Fibroblast of lung (primary cell): ENCODE measurements around the gene MAP6. TPM values are rescaled to one million over a fixed set of nuclear protein-coding genes. Genes with fewer than 3 reads are reported as not detected.

Experiments used
- DNase-seq, 2 donors: peaks; one replicate each; pipeline versions ENCODE4 v3.0.0 to v3.0.0-alpha.2; 2010; ENCODE audit warnings: low read depth in 2 of 2
- H2AFZ ChIP-seq: 2 replicates; pipeline ENCODE4 v1.5.1; 2012; ENCODE audit warnings: low read length, control low read depth, inconsistent platforms
- H3K27ac ChIP-seq: 2 replicates; pipeline ENCODE4 v1.5.1; 2011; ENCODE audit warnings: low read length, control low read depth; ENCODE audit not compliant: insufficient read depth
- H3K27me3 ChIP-seq: 2 replicates; pipeline ENCODE4 v1.5.1; 2011; ENCODE audit warnings: mild to moderate bottlenecking, low read length; ENCODE audit not compliant: control insufficient read depth, insufficient read depth
- H3K36me3 ChIP-seq: 2 replicates; pipeline ENCODE4 v1.5.1; 2011; ENCODE audit warnings: low read length; ENCODE audit not compliant: control insufficient read depth, insufficient read depth
- H3K4me1 ChIP-seq: 2 replicates; pipeline ENCODE4 v1.5.1; 2011; ENCODE audit warnings: low read length; ENCODE audit not compliant: control insufficient read depth, insufficient read depth; ENCODE audit errors: extremely low read depth
- H3K4me2 ChIP-seq: 2 replicates; pipeline ENCODE4 v1.5.1; 2011; ENCODE audit warnings: low read length, control low read depth; ENCODE audit not compliant: insufficient read depth; ENCODE audit errors: extremely low read depth
- H3K4me3 ChIP-seq, 4 experiments: fragments of 200-600 bp in 1 of 4; sonication (generic) in 1 of 4; replicated peaks in 1 of 4; 2 replicates each; pipeline ENCODE4 v1.5.1; 2011 to 2016; ENCODE audit warnings: low read length in 4 of 4, low read depth in 3 of 4, mild to moderate bottlenecking in 3 of 4, control low read depth in 2 of 4, inconsistent platforms in 1 of 4, mixed read lengths in 1 of 4; ENCODE audit not compliant: insufficient read depth in 1 of 4; ENCODE audit errors: control extremely low read depth in 1 of 4
- H3K79me2 ChIP-seq: 2 replicates; pipeline ENCODE4 v1.5.1; 2012; ENCODE audit warnings: mild to moderate bottlenecking, low read length, inconsistent platforms; ENCODE audit not compliant: control insufficient read depth, insufficient read depth
- H3K9ac ChIP-seq: 2 replicates; pipeline ENCODE4 v1.5.1; 2011; ENCODE audit warnings: mild to moderate bottlenecking, low read length, control low read depth; ENCODE audit not compliant: insufficient read depth
- H3K9me3 ChIP-seq: 2 replicates; pipeline ENCODE4 v1.5.1; 2012; ENCODE audit warnings: low read depth, low read length; ENCODE audit not compliant: control insufficient read depth, insufficient read depth
- H4K20me1 ChIP-seq: 2 replicates; pipeline ENCODE4 v1.5.1; 2011; ENCODE audit warnings: low read length; ENCODE audit not compliant: control insufficient read depth, insufficient read depth; ENCODE audit errors: extremely low read depth
- CTCF ChIP-seq, 2 donors: IDR thresholded peaks in 1 of 2; conservative IDR thresholded peaks in 1 of 2; 1 replicate in 1 of 2; 2 replicates in 1 of 2; pipeline ENCODE4 v1.5.1; 2011 to 2012; ENCODE audit warnings: low read length in 2 of 2, control low read depth in 1 of 2, inconsistent platforms in 1 of 2, low read depth in 1 of 2, mild to moderate bottlenecking in 1 of 2
- EZH2 ChIP-seq: IDR thresholded peaks from 2 replicates; pipeline ENCODE4 v1.5.1; 2012; ENCODE audit warnings: low read length, control low read depth, mild to moderate bottlenecking; ENCODE audit errors: missing control alignments
- polyA plus RNA-seq, 2 donors: library from polyadenylated mRNA; depleted of rRNA in 1 of 2; stranded (reverse) in 1 of 2; unstranded in 1 of 2; fragments of >200 nt; gene quantifications; 2 replicates each; pipeline ENCODE4 v1.2.1, GENCODE V29; 2011 to 2012; ENCODE audit warnings: missing spikeins in 1 of 2
- total RNA-seq: library from RNA; depleted of rRNA; stranded (reverse); fragments of >200 nt; gene quantifications from 2 replicates; pipeline ENCODE4 v1.2.1, GENCODE V29; 2014

The MAP6 gene
- total and polyA plus RNA-seq, 2 donors (not counting 1 experiment from before 2014, with no cell fraction given): 0.17 to 1.0 TPM

GRCh38 chr11:75677275-75677674, 8.4 kb upstream of the MAP6 start:
- Histone ChIP-seq H3K4me2 (no peak overlapping the region), H3K36me3 (no peaks in the 10 kb centered on the region), H3K9me3 (no peaks in the 10 kb centered on the region), H3K9ac (no peak overlapping the region), H3K4me3 (no peak overlapping the region), H3K27ac (no peak overlapping the region), H2AFZ (no peak overlapping the region), H3K27me3 (peaks cover 8% of the 10 kb centered on the region), H3K4me1 (no peaks in the 10 kb centered on the region), H4K20me1 (no peaks in the 10 kb centered on the region), H3K79me2 (no peaks in the 10 kb centered on the region)
- no peak for DNase-seq
- TF ChIP-seq EZH2 (no peak), CTCF (conservative IDR thresholded peaks at IDR 0.05 in 1 of 2, IDR thresholded peaks at IDR 0.05 in 1 of 2; ENCODE audit: low read depth in 1 of 2, low read length in 2 of 2) (no peak)

- H3K27me3 ChIP-seq: peaks cover 23% of the 10 kb centered on the region
- H4K20me1 ChIP-seq: no peaks in the 10 kb centered on the region
- DNase-seq: peak; percentile 42 to 61
- H3K4me3 ChIP-seq: no peak overlapping the region
- H2AFZ ChIP-seq: no peak overlapping the region
- H3K4me1 ChIP-seq: no peaks in the 10 kb centered on the region
- H3K36me3 ChIP-seq: no peaks in the 10 kb centered on the region
- TF ChIP-seq CTCF (conservative IDR thresholded peaks at IDR 0.05 in 1 of 2, IDR thresholded peaks at IDR 0.05 in 1 of 2; ENCODE audit: low read depth in 1 of 2, low read length in 2 of 2) (no peak), EZH2 (no peak)
- H3K4me2 ChIP-seq: no peak overlapping the region
- no peaks in the 10 kb centered on the region for H3K9me3 ChIP-seq
- H3K79me2 ChIP-seq: no peaks in the 10 kb centered on the region
- no peak overlapping the region for H3K9ac ChIP-seq
- no peak overlapping the region for H3K27ac ChIP-seq
Measured at GRCh38 chr11:75673977-75674582, 5.2 kb upstream of the MAP6 start.

GRCh38 chr11:75667831-75668450, 897 bp downstream of the MAP6 start:
- no peaks in the 10 kb centered on the region for H3K36me3 ChIP-seq

More at GRCh38 chr11:75667831-75668450, 897 bp downstream of the MAP6 start:
- Histone ChIP-seq H3K27me3 (peaks cover 40% of the 10 kb centered on the region), H3K79me2 (no peaks in the 10 kb centered on the region), H3K4me3 (peak overlapping the region in 3 of 4 experiments; percentile 28 to 36 (median 29)), H4K20me1 (no peaks in the 10 kb centered on the region), H2AFZ (peak overlapping the region; percentile 60), H3K9me3 (no peaks in the 10 kb centered on the region), H3K4me1 (no peaks in the 10 kb centered on the region), H3K9ac (peak overlapping the region; percentile 23), H3K4me2 (peak overlapping the region; percentile 82), H3K27ac (no peak overlapping the region)
- peak; percentile 23 to 45 for DNase-seq
- TF ChIP-seq CTCF (conservative IDR thresholded peaks at IDR 0.05 in 1 of 2, IDR thresholded peaks at IDR 0.05 in 1 of 2; ENCODE audit: low read depth in 1 of 2, low read length in 2 of 2): no peak
- no peak for TF ChIP-seq EZH2
